IMR-90 (cell line): ENCODE data around the gene OARD1. TPM values are rescaled to one million over a fixed set of nuclear protein-coding genes. Genes with fewer than 3 reads are reported as not detected.

ENCODE experiments used
- ATAC-seq: fragments of 200-7000 bp; cut with Tn5 transposase; 2 replicates; pipeline ENCODE4 v1.9.1; 2020; ENCODE audit warnings: low read depth, mild to moderate bottlenecking, moderate library complexity
- BruUV-seq: library from RNA; stranded (reverse); fragments of 400-500 nt; replicated peaks from 2 replicates; lab custom pipeline; 2021; lab: Mats Ljungman, UMichigan
- CTCF ChIA-PET: fragments of 300-600 bp; formaldehyde crosslinking; extraction: SDS; loops from one replicate; lab custom pipeline; 2021; ENCODE audit warnings: antibody characterized with exemption; lab: Yijun Ruan, JAX
- POLR2A ChIA-PET: fragments of 300-600 bp; sonication (Branson Sonifier 250); formaldehyde crosslinking; loops from one replicate; lab custom pipeline; 2022; ENCODE audit warnings: antibody characterized with exemption; ENCODE audit not compliant: unreplicated experiment; lab: Charles Lee
- DNase-seq: peaks from one replicate; pipeline ENCODE4 v3.0.0; 2013
- H2AFZ ChIP-seq: replicated peaks from 2 replicates; pipeline ENCODE3; 2013; ENCODE audit warnings: low read length, mild to moderate bottlenecking; ENCODE audit not compliant: poor library complexity
- H2AK5ac ChIP-seq: 2 replicates; pipeline ENCODE4 v1.6.1; 2013; ENCODE audit warnings: low read depth, low read length, inconsistent platforms
- H2AK9ac ChIP-seq: replicated peaks from 2 replicates; pipeline ENCODE3; 2013; ENCODE audit warnings: mild to moderate bottlenecking, low read depth, low read length, moderate library complexity; ENCODE audit not compliant: poor library complexity
- H2BK120ac ChIP-seq: 2 replicates; pipeline ENCODE4 v1.6.1; 2013; ENCODE audit warnings: low read depth, low read length, inconsistent platforms
- H2BK15ac ChIP-seq: 3 replicates; pipeline ENCODE4 v1.6.1; 2013; ENCODE audit warnings: low read depth, low read length, inconsistent platforms
- H2BK20ac ChIP-seq: 2 replicates; pipeline ENCODE4 v1.6.1; 2013; ENCODE audit warnings: low read depth, mild to moderate bottlenecking, inconsistent platforms, low read length, moderate library complexity
- H2BK5ac ChIP-seq: 2 replicates; pipeline ENCODE4 v1.6.1; 2013; ENCODE audit warnings: mild to moderate bottlenecking, low read depth, low read length, inconsistent platforms; ENCODE audit not compliant: poor library complexity, severe bottlenecking
- H3K14ac ChIP-seq: replicated peaks from 2 replicates; pipeline ENCODE4 v1.6.1; 2013; ENCODE audit warnings: low read depth, low read length, inconsistent platforms
- H3K18ac ChIP-seq: 2 replicates; pipeline ENCODE4 v1.6.1; 2013; ENCODE audit warnings: low read depth, low read length, control low read depth
- H3K23ac ChIP-seq: 2 replicates; pipeline ENCODE4 v1.6.1; 2013; ENCODE audit warnings: low read depth, low read length, inconsistent platforms
- H3K27ac ChIP-seq: 2 replicates; pipeline ENCODE4 v1.5.1; 2013; ENCODE audit warnings: mild to moderate bottlenecking, control low read depth, low read length; ENCODE audit not compliant: insufficient read depth
- H3K27me3 ChIP-seq: 2 replicates; pipeline ENCODE4 v1.6.1; 2013; ENCODE audit warnings: low read length; ENCODE audit not compliant: control insufficient read depth, insufficient read depth
- H3K36me3 ChIP-seq: 2 replicates; pipeline ENCODE4 v1.6.1; 2013; ENCODE audit warnings: low read length, mixed read lengths; ENCODE audit not compliant: control insufficient read depth, insufficient read depth
- H3K4ac ChIP-seq: 2 replicates; pipeline ENCODE4 v1.6.1; 2013; ENCODE audit warnings: low read depth, low read length, inconsistent platforms
- H3K4me1 ChIP-seq: 2 replicates; pipeline ENCODE4 v1.6.1; 2013; ENCODE audit warnings: low read length, mixed read lengths; ENCODE audit not compliant: control insufficient read depth, insufficient read depth
- H3K4me2 ChIP-seq: 2 replicates; pipeline ENCODE4 v1.6.1; 2013; ENCODE audit warnings: low read depth, mild to moderate bottlenecking, control low read depth, low read length, moderate library complexity
- H3K4me3 ChIP-seq: 2 replicates; pipeline ENCODE4 v1.5.1; 2013; ENCODE audit warnings: low read depth, mild to moderate bottlenecking, control low read depth, low read length, moderate library complexity; ENCODE audit not compliant: insufficient read depth
- H3K56ac ChIP-seq: 2 replicates; pipeline ENCODE4 v1.6.1; 2013; ENCODE audit warnings: low read length, inconsistent platforms; ENCODE audit not compliant: insufficient read depth; ENCODE audit errors: extremely low read depth
- H3K79me1 ChIP-seq, 2 experiments: 2 replicates each; pipeline ENCODE4 v1.6.1; 2013; ENCODE audit warnings: low read length in 2 of 2, inconsistent platforms in 1 of 2, low read depth in 1 of 2
- H3K9ac ChIP-seq: 2 replicates; pipeline ENCODE4 v1.6.1; 2013; ENCODE audit warnings: low read depth, low read length, control low read depth
- H3K9me1 ChIP-seq: 2 replicates; pipeline ENCODE4 v1.6.1; 2013; ENCODE audit warnings: low read length, inconsistent platforms; ENCODE audit not compliant: insufficient read depth
- H3K9me3 ChIP-seq: 2 replicates; pipeline ENCODE4 v1.6.1; 2013; ENCODE audit warnings: low read length; ENCODE audit not compliant: control insufficient read depth, insufficient read depth
- H4K20me1 ChIP-seq: 2 replicates; pipeline ENCODE4 v1.6.1; 2013; ENCODE audit warnings: low read length, inconsistent platforms; ENCODE audit not compliant: insufficient read depth
- H4K5ac ChIP-seq: 2 replicates; pipeline ENCODE4 v1.6.1; 2013; ENCODE audit warnings: mild to moderate bottlenecking, low read depth, low read length, control low read depth
- H4K8ac ChIP-seq, 2 experiments: 2 replicates each; pipeline ENCODE4 v1.6.1; 2013; ENCODE audit warnings: low read depth in 2 of 2, low read length in 2 of 2, control low read depth in 1 of 2, inconsistent platforms in 1 of 2
- H4K91ac ChIP-seq: 2 replicates; pipeline ENCODE4 v1.6.1; 2013; ENCODE audit warnings: low read depth, low read length, inconsistent platforms; ENCODE audit not compliant: insufficient read depth
- BHLHE40 ChIP-seq: fragments of 150-350 bp; IDR thresholded peaks from 2 replicates; pipeline ENCODE4 v1.6.1; 2016; ENCODE audit warnings: mild to moderate bottlenecking, low read depth, low read length
- CEBPB ChIP-seq: IDR thresholded peaks from 2 replicates; pipeline ENCODE4 v1.6.1; 2012; ENCODE audit warnings: low read depth, low read length, improper control_type of control experiment
- CHD1 ChIP-seq: IDR thresholded peaks from 2 replicates; pipeline ENCODE4 v1.6.1; 2012; ENCODE audit warnings: low read depth, low read length, improper control_type of control experiment
- FOS ChIP-seq: fragments of 150-350 bp; IDR thresholded peaks from 2 replicates; pipeline ENCODE4 v1.6.1; 2016; ENCODE audit warnings: low read depth, low read length
- MAFK ChIP-seq: IDR thresholded peaks from 2 replicates; pipeline ENCODE4 v1.6.1; 2012; ENCODE audit warnings: low read depth, low read length, improper control_type of control experiment
- MAZ ChIP-seq: IDR thresholded peaks from 2 replicates; pipeline ENCODE4 v1.6.1; 2012; ENCODE audit warnings: low read depth, mild to moderate bottlenecking, low read length, improper control_type of control experiment, moderate library complexity, borderline replicate concordance
- MXI1 ChIP-seq: IDR thresholded peaks from 2 replicates; pipeline ENCODE4 v1.6.1; 2012; ENCODE audit warnings: low read depth, mild to moderate bottlenecking, low read length, moderate library complexity, borderline replicate concordance
- NFE2L2 ChIP-seq: fragments of 150-350 bp; IDR thresholded peaks from 2 replicates; pipeline ENCODE4 v1.6.1; 2016; ENCODE audit warnings: low read depth, mild to moderate bottlenecking, low read length
- POLR2A ChIP-seq: IDR thresholded peaks from 2 replicates; pipeline ENCODE4 v1.6.1; 2012; ENCODE audit warnings: mild to moderate bottlenecking, low read depth, low read length
- RAD21 ChIP-seq: IDR thresholded peaks from 2 replicates; pipeline ENCODE4 v1.6.1; 2012; ENCODE audit warnings: low read length, improper control_type of control experiment
- RCOR1 ChIP-seq: IDR thresholded peaks from 2 replicates; pipeline ENCODE4 v1.6.1; 2012; ENCODE audit warnings: mild to moderate bottlenecking, low read length, improper control_type of control experiment; ENCODE audit not compliant: insufficient replicate concordance
- RFX5 ChIP-seq: IDR thresholded peaks from 2 replicates; pipeline ENCODE4 v1.8.0; 2012; ENCODE audit warnings: low read depth, mild to moderate bottlenecking, low read length, moderate library complexity
- SMC3 ChIP-seq: fragments of 150-350 bp; IDR thresholded peaks from 2 replicates; pipeline ENCODE4 v1.6.1; 2016; ENCODE audit warnings: low read depth, mild to moderate bottlenecking, antibody characterized with exemption, low read length, moderate library complexity
- WGBS, 2 experiments: methylation state at CpG; one replicate each; pipeline versions ENCODE4 v1.1.5 to v1.1.7; 2013; ENCODE audit warnings: missing lambda C conversion rate in 2 of 2; ENCODE audit not compliant: insufficient read length in 1 of 2; ENCODE audit errors: extremely low coverage in 2 of 2; 5-methylcytosine and 5-hydroxymethylcytosine counted together
- dilution Hi-C: fragments of 300-500 bp; cut with HindIII; formaldehyde crosslinking; loops from one replicate; pipeline ENCODE4 v1.14.3; 2018; ENCODE audit warnings: low sequenced_read_pairs; ENCODE audit not compliant: unreplicated experiment
- in situ Hi-C: fragments of 300-500 bp; cut with MboI; formaldehyde crosslinking; loops from 3 replicates; pipeline ENCODE4 v1.14.3; 2019; ENCODE audit warnings: low sequenced_read_pairs, inconsistent platforms, mixed read lengths
- intact Hi-C: fragments of 100-400 bp; cut with micrococcal nuclease; formaldehyde crosslinking; loops from 2 replicates; pipeline ENCODE4 v1.10.0; 2022
- polyA plus RNA-seq, 3 experiments: library from polyadenylated mRNA; depleted of rRNA; stranded (reverse); fragments of >200 nt; gene quantifications; 2 replicates each; pipeline ENCODE4 v1.2.3, GENCODE V29; 2012; ENCODE audit warnings: low replicate concordance in 1 of 3
- total RNA-seq: library from RNA; depleted of rRNA; stranded (reverse); fragments of >200 nt; gene quantifications from 2 replicates; pipeline ENCODE4 v1.2.3, GENCODE V29; 2012
- TF ChIP-seq, protein P1 (sequence below): fragments of 150-350 bp; IDR thresholded peaks from 2 replicates; pipeline ENCODE4 v1.6.1; 2016; ENCODE audit warnings: low read depth, mild to moderate bottlenecking, low read length, moderate library complexity, borderline replicate concordance
- TF ChIP-seq, protein P2 (sequence below): conservative IDR thresholded peaks from 2 replicates; pipeline ENCODE4 v1.5.1; 2012; ENCODE audit warnings: mild to moderate bottlenecking, low read depth, low read length, improper control_type of control experiment
- TF ChIP-seq, protein P3 (sequence below): fragments of 150-350 bp; IDR thresholded peaks from 2 replicates; pipeline ENCODE4 v1.6.1; 2017; ENCODE audit warnings: mild to moderate bottlenecking, antibody characterized with exemption, low read length, low read depth

Gene OARD1
- total and polyA plus RNA-seq, 2 of the 4 experiments (the other 2 are of a cell fraction), result 2.3 to 5.5 TPM

DNA sequence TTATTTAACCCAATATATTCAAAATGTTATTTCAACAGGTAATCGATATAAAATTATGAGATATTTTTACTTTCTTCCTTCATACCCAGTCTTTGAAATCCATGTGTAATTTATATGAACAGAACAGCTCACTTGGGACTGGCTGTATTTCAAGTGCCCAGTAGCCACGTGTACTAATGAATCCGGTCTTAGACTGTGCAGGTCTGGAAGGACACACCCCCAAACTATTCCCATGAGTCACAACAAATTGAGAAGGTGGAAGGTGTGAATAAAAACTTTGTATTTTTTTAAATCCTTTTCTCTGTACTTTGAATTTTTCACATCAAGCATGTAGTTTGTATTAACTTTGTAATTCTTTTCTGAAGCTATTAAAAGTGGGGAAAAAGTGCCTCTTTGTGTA is 36.0 kb downstream of the OARD1 start:
- intact Hi-C loops (no loop called here), dilution Hi-C loops (no loop called here), in situ Hi-C loops (loop anchor here (25.0 kb wide), 2 partner anchors 1049 to 1674 kb away; no protein-coding TSS in a partner anchor)
- DNase-seq, result no peak
- no peak for TF ChIP-seq MAFK
- TF ChIP-seq, protein P1, sequence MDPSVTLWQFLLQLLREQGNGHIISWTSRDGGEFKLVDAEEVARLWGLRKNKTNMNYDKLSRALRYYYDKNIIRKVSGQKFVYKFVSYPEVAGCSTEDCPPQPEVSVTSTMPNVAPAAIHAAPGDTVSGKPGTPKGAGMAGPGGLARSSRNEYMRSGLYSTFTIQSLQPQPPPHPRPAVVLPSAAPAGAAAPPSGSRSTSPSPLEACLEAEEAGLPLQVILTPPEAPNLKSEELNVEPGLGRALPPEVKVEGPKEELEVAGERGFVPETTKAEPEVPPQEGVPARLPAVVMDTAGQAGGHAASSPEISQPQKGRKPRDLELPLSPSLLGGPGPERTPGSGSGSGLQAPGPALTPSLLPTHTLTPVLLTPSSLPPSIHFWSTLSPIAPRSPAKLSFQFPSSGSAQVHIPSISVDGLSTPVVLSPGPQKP, result no peak
- TF ChIP-seq BHLHE40, result no peak
- TF ChIP-seq, protein P2, sequence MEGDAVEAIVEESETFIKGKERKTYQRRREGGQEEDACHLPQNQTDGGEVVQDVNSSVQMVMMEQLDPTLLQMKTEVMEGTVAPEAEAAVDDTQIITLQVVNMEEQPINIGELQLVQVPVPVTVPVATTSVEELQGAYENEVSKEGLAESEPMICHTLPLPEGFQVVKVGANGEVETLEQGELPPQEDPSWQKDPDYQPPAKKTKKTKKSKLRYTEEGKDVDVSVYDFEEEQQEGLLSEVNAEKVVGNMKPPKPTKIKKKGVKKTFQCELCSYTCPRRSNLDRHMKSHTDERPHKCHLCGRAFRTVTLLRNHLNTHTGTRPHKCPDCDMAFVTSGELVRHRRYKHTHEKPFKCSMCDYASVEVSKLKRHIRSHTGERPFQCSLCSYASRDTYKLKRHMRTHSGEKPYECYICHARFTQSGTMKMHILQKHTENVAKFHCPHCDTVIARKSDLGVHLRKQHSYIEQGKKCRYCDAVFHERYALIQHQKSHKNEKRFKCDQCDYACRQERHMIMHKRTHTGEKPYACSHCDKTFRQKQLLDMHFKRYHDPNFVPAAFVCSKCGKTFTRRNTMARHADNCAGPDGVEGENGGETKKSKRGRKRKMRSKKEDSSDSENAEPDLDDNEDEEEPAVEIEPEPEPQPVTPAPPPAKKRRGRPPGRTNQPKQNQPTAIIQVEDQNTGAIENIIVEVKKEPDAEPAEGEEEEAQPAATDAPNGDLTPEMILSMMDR, result no peak
- no peak for TF ChIP-seq MAZ
- no peak for TF ChIP-seq NFE2L2
- TF ChIP-seq MXI1, result no peak
- no peak for TF ChIP-seq RCOR1
- TF ChIP-seq POLR2A, result no peak
- TF ChIP-seq CHD1, result no peak
- no peak for TF ChIP-seq RAD21
- TF ChIP-seq RFX5, result no peak
- TF ChIP-seq SMC3, result no peak
- TF ChIP-seq, protein P3, sequence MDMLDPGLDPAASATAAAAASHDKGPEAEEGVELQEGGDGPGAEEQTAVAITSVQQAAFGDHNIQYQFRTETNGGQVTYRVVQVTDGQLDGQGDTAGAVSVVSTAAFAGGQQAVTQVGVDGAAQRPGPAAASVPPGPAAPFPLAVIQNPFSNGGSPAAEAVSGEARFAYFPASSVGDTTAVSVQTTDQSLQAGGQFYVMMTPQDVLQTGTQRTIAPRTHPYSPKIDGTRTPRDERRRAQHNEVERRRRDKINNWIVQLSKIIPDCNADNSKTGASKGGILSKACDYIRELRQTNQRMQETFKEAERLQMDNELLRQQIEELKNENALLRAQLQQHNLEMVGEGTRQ, result no peak
- TF ChIP-seq CEBPB, result no peak
- no peak for TF ChIP-seq FOS
- Histone ChIP-seq H3K4me2 (no peak overlapping the region), H3K27ac (no peak overlapping the region), H3K27me3 (peaks cover 18% of the 10 kb centered on the region), H3K9ac (no peak overlapping the region), H3K4ac (no peak overlapping the region), H2AK9ac (no peak overlapping the region), H2BK15ac (no peak overlapping the region), H2BK120ac (no peak overlapping the region), H3K23ac (no peak overlapping the region), H2BK20ac (no peak overlapping the region), H4K91ac (no peak overlapping the region), H3K36me3 (no peaks in the 10 kb centered on the region), H4K20me1 (no peaks in the 10 kb centered on the region), H3K4me3 (no peak overlapping the region), H3K79me1 (no peaks in the 10 kb centered on the region), H3K18ac (no peak overlapping the region), H3K4me1 (no peaks in the 10 kb centered on the region), H3K9me1 (no peaks in the 10 kb centered on the region), H3K9me3 (no peaks in the 10 kb centered on the region), H3K56ac (no peak overlapping the region), H4K5ac (no peak overlapping the region), H2AK5ac (no peak overlapping the region), H2BK5ac (no peak overlapping the region), H4K8ac (no peak overlapping the region), H3K14ac (no peak overlapping the region), H2AFZ (no peak overlapping the region)
- ChIA-PET POLR2A (no interaction called here), CTCF (no interaction called here)
- no CpG with 5 or more reads among the region's 3 CpGs for WGBS, 2 experiments
- no peak for ATAC-seq
- no TSS peak for BruUV-seq
